GM10266 (cell line): ENCODE measurements around the gene IL1RN.

Source experiments
- DNase-seq: peaks from one replicate; pipeline ENCODE4 v3.0.0; 2012; ENCODE audit errors: extremely low spot score
- TF ChIP-seq, protein P1 (sequence below): IDR thresholded peaks from 2 replicates; pipeline ENCODE4 v1.5.1; 2012; ENCODE audit warnings: mild to moderate bottlenecking, low read depth; ENCODE audit not compliant: control insufficient read depth, insufficient read depth; ENCODE audit errors: missing control alignments

Gene IL1RN

GRCh38 chr2:113124181-113124961 is 3.0 kb upstream of the IL1RN start:
- TF ChIP-seq, protein P1, sequence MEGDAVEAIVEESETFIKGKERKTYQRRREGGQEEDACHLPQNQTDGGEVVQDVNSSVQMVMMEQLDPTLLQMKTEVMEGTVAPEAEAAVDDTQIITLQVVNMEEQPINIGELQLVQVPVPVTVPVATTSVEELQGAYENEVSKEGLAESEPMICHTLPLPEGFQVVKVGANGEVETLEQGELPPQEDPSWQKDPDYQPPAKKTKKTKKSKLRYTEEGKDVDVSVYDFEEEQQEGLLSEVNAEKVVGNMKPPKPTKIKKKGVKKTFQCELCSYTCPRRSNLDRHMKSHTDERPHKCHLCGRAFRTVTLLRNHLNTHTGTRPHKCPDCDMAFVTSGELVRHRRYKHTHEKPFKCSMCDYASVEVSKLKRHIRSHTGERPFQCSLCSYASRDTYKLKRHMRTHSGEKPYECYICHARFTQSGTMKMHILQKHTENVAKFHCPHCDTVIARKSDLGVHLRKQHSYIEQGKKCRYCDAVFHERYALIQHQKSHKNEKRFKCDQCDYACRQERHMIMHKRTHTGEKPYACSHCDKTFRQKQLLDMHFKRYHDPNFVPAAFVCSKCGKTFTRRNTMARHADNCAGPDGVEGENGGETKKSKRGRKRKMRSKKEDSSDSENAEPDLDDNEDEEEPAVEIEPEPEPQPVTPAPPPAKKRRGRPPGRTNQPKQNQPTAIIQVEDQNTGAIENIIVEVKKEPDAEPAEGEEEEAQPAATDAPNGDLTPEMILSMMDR, result no peak
- peak; percentile 35 for DNase-seq

- TF ChIP-seq, protein P1, result no peak
- no peak for DNase-seq
These were observed 2.2 kb upstream of the IL1RN start for GRCh38 chr2:113124984-113125855.

GRCh38 chr2:113127646-113128570 is 510 bp downstream of the IL1RN start:
- no peak for DNase-seq
- TF ChIP-seq, protein P1, result no peak

DNA sequence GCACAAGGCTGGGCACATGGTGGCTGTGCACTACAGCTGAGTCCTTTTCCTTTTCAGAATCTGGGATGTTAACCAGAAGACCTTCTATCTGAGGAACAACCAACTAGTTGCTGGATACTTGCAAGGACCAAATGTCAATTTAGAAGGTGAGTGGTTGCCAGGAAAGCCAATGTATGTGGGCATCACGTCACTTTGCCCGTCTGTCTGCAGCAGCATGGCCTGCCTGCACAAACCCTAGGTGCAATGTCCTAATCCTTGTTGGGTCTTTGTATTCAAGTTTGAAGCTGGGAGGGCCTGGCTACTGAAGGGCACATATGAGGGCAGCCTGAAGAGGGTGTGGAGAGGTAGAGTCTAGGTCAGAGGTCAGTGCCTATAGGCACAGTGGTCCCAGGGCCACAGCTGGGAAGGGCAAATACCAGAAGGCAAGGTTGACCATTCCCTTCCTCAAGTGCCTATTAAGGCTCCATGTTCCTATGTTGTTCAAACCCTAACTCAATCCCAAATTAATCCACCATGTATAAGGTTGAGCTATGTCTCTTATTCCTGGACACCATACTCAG is 2.2 kb downstream of the IL1RN start:
- DNase-seq, result no peak
- TF ChIP-seq, protein P1, result no peak

DNA sequence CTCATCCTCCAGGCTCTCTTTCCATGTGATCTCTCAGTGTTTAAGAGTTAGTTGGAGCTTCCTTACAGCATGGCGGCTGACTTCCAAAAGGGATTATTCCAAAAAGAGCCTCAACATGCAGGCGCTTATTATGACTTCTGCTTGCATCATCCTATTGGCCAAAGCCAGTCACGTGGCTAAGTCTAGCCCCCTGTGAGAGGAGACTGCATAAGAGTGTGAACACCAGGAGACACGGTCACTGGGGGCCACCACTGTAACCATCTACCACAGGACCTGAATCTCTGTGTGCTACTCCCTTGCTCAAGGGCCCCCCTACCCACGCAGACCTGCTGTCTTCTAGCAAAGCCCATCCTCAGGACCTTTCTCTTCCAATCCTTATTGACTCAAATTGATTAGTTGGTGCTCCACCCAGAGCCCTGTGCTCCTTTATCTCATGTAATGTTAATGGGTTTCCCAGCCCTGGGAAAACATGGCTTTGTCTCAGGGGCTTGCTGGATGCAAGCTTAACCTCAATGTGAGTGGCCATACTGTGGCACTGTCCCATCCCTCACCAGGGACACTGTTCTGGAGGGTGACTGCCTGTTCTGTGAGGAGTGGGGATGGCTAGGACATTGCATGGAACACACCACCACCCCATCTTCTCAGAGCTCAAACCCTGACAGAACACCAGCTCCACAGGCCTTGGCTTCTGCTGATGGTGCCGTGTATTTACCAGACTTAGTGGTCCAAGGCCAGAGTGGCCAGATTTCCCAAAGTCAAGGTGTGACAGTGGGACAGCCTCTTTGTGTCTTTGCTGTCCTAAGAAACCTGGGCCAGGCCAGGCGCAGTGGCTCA is 4.2 kb downstream of the IL1RN start:
- no peak for DNase-seq
- TF ChIP-seq, protein P1, result no peak
